Fibroblast of peridontal ligament (primary cell): Measurements from ENCODE around the gene ITIH4.

Experiments used
- DNase-seq: peaks from one replicate; pipeline ENCODE4 v3.0.0-alpha.2; 2010; ENCODE audit errors: extremely low read depth

ITIH4 gene

DNA sequence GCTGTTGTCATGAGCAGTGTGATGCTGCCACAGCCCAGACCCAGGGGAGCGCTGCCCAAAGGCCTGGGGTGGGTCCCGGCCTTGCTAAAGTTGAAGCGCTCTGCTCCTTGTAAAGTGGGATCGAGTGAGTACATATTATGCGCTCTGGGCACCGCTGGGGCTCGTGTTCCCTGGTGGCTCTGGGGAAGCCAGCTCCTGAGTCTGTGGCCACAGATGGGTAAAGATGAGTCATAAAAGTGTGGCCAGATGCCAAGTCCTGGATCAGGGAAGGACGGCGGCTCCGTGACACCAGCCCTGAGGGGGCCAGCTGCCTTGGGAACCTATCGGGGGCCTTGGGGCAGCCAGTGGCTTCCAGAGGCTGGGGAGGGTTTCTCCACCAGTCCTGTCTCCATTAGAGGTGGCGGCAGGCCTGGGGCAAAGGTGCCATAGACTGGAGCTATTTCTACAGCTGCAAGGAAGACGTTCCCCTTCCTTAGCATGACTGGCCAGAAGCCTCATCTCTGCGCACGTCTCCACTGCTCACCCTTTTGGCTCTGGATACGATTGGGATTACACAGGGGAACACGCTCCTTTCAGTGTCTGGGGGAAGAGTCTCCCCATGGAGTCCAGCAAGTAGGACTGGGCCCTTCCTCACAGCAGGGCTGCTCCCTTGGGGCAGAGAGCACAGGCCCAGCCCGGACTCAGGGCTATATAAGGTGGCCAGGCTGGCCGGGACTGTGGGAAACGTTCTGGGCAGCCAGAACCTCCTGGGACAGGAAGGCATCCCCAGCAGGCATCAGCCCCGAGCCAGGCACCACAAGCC is 1.2 kb upstream of the ITIH4 start:
- DNase-seq = peak; percentile 72

DNA sequence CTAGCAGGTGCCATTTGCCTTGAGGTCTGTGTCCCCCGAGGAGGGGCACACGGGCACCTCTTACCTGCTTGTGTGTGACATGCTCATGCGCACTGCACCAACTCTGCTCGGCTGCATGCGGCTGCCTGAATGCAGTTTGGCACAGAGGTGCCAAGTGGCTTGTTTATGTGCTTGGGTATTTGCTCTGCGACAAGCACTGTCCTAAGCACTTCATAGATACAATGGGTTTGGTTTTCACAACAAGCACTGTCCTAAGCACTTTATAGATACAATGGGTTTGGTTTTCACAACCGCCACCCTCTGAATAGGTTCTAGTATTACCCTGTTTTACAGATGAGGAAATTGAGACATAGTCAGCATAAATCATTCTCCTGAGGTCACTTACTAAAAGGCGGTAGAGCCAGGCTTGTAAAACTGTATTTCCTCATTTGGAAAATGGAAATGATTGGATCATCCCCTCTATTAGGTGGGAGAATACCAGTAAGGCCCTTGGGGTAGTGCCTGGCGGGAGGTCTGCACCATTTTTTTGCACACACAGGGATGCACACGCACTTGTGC is 487 bp downstream of the ITIH4 start:
- no peak for DNase-seq

DNA sequence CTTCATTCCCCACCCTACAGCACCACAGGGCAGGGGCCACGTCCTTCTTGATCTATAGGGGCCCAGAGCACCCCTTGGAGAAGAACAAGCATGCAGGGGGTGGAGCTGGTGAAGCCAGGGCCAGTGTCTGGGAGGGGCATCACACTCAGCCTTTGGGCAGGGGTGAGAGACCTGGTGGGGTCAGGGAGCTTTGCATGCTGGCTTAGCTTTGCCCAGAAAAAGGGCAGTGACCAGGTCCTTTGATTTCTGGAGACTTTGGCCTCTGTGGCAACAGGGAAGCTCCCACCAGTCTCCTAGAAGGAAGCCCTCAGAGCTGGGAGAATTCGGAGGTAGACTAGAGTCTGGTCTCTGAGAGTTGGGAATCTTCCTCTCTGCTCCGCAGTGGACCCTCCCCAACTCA is 990 bp downstream of the ITIH4 start:
- no peak for DNase-seq

DNA sequence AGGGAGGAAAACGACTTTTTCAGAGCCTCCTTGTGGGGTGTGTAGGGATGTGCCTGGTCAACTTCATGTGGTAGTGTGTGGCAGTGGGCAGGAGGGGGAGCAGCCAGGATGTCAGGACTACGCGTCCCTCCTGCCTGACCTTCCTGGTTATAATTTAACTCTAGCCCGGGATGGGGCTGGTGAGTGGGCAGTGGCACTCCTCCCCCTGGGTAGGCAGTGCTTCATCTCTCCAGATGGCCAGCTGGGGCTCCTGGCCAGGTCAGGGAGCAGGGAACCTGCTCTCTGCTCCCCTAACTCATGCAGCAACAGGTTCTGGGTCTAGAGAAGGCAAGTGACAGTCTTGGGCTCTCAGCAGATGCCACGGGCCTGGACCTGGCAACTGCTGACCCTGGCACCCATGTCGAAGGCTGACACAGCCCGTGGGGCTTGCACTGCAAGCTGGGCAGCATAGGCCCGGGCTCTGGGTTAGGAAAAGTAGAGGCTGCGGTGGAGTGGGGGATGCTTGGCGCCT is 2.6 kb downstream of the ITIH4 start:
- DNase-seq = no peak

DNA sequence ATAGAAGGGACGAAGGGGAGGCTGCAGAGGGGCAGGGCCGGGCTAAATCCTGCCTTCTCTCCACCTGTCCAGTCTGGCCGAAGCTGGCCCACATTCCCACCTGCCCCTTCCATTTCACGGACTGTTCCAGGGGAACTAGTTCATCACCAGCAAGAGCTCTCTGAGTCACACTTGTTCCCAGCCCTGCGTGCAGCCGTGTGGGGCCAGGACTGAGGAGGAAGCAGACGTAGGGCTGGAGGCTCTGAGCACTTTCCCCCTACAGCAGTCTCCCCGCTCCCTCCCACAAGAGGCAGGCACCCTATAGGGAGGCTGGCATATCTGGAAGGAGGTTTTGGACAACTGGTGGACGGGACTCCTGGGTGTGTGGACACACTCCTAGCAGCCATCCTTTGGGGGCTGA is 3.0 kb downstream of the ITIH4 start:
- DNase-seq = no peak

DNA sequence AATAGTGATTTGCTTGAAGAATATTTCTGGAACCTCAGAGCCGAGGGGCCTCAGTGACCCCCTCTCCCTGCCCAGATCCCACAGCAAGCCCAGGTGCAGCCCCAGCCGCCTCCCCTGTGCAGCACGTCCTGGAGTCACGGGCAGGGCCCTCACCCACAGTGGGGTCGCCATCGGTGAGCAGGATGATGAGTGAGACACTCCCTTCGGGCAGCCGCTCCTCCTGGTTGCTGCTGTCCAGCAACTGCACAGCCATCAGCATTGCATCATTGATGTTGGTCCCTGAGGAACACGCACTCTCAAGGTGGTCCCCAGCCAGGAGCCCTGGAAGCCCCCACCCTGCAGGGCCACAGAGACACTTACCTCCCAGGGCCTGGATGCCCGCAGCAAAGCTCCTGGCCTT is 6.4 kb downstream of the ITIH4 start:
- DNase-seq = no peak

DNA sequence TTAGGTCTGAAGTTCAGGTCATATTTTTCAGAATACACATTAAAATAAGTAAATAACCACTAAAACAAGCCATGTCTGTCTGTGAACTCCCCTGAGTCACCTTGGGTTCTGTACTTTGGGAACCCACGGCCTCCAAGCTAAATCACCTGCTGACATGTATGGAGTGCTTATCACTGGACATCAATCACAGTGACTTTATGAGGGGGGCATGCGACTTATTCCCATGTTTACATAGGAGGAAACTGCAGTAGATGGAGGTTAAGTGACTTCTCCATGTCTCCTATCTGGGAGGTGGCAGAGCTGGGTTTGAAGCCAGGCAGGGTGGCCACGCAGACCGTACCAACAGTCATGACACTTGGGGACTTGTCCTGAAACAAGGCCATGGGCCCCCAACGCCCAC is 8.1 kb downstream of the ITIH4 start:
- DNase-seq = no peak

DNA sequence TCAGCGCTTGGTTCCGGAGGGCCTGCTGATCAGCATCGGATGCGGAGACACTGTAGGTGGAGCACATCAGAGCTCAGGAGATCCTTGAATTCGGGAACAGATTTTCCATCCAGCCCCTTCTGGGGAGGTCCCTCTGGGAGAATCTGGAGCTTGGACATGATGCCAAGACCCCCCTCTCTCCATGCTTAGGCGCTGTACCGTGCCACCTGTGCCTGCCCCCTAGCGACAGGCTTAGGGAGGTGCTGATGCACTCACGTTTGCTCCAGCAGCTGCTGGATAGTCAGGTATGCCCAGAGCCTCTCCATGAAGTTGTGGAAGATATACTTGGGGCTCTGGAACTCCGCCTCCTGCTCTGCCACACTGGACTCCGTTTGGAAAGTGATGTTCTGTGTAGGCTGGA is 9.7 kb downstream of the ITIH4 start:
- no peak for DNase-seq

DNA sequence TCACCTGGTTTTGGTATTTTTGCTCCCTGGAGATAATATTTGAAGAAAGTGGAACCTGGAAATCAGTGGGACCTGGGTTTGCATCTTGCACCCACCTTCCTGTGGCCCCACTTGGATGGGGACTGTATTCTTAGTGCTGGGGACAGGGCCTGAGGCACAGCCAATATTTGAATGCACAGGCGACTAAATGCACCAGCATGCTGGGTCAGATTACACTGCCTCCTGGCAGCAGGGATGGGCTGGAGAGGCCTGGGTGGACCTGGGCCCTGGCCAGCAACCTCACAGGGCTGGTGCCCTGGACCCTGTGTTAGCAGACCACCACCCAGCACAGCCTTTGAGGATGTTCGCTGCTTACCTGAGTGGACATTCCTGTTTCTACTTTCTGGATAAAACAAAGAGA is 10.5 kb downstream of the ITIH4 start:
- DNase-seq = no peak

DNA sequence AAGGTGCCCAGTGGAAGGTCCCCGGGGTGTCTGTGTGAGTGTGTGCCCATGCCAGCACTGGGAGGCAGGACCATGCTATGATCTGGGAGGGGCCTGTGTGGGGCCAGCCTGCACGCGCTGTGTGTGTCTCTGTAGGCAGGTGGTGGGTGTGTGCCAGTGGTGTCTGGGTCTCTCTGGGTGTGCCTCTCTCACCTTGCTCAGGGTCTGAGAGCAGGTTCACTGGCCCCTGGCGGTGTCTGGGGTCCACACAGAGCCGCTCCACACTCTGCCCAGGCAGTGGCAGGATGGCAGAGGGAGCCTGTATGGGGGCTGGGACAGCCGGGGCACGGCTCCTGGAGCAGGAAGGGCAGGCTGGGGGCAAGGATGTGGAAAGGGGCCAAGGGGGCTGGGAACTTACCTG is 12.6 kb downstream of the ITIH4 start:
- DNase-seq = no peak

DNA sequence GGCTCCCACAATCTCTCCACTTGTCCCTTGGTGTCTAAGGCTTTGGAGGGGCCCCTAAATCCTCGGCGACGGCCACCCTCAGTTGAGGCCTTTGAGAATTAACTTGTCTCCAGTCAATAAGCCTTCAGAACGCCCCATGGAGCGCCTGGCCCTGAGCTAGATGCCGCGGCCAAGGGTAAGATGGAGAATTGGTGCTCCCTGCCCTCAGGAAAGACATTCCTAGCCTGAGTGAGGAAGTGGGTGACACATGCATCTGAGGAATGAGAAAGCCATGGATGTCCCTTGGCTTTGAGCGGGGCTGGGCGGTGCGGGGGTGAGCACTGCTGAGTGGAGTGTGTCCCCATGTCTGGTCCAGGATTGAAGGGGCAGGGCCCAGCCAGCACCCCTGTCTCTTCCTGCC is 13.3 kb downstream of the ITIH4 start:
- DNase-seq = no peak

DNA sequence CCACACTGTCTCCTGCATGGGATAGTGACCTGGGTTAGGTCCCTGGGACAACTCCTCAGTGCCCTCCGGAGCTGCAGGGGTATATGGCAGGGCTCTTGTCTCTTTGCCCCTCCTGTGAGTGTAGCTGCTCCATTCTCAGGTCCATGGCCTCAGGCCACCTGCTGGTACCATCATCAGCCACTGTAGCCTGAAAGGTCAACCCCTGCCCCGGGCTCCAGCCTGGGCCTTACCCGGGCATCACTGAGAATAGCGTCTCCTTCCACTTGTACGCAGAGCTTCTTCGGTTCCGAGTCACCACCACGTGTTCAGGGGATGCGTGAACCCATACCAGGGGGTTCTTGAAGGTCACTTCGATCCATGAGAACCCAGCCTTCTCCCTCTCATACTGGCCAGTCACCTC is 13.8 kb downstream of the ITIH4 start:
- DNase-seq = no peak

DNA sequence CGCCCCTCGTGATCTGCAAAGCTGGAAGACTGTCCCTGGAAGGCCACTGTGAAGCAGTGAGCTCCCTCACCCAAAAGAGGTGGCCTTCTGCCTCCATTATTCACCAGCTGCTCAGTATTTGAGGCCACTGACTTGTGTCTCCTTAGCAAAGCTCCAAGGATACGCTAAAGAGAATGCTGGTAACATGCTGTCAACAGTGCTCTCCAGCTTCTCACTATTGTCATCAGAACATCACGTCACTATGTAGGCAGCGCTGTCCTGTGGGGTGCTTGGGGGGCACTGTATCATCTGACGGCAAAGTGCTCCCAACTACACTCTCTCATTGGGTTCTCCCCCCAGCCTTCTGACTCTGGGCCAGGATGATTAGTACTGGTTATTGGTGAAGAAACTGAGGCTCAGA is 14.3 kb downstream of the ITIH4 start:
- DNase-seq = no peak

DNA sequence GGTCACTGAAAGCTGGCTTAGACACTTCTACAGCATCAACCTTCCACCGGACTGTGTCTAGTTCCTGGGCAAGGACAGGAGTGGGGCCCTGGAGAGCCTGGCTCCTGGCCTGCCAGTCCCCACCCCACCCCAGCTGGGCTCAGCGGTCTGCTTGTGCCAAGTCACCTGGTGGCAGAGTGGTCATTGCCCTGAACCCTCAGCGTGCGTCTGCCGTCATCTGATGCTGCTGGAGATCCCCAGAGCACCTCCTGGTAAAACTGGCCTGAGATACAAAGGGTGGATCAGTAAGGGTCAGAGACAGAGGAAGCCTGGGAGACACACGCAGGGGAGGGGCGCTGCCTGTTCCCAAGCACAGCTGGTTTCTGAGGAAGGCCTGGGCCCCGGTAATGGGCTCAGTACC is 16.7 kb downstream of the ITIH4 start:
- DNase-seq = no peak

DNA sequence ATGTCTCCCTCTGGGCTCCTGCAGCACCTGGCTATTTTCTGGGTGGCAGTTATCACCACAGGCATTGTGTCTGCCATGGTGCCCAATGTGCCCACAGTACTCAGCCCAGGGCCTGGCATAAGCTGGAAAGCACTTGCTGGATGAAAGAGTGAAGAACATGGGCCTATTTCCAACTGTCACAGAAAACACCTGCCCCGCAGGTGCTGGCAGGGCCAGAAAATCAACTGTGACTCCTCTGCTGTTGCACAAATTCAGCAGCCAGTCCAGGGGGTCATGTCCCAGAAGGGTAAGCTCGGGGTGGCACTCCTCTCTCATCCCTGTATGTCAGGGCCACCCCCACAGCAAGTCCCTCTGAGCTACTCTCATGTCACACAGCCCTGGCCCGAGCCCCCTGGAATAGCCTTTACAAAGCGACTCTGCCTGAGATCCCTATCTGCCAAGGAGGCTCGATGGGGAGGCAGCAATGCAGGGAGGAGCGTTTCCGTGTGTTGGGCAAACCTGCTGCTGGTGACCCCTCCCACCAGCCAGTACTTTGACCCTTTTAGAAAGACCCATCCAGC is 18.9 kb downstream of the ITIH4 start:
- no peak for DNase-seq

DNA sequence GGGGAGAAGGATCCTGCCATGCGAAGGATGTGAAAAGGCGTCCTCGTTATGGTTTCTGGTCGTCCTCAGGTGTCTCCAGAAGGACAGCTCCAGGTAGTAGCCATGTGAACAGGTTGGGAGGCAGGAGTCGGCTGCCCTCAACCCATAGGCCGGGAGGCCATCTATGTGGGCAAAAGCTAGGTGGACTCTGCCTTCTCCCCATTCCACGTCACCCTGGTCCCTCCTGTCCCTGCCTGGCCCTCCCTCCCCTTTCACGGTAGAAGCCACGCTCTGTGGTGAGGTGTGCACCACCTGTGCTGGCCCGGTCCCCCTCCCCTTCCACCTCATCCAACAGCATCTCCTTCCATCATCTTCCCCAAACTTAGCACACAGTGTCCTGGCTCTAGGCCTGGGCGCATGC is 19.5 kb downstream of the ITIH4 start:
- no peak for DNase-seq

DNA sequence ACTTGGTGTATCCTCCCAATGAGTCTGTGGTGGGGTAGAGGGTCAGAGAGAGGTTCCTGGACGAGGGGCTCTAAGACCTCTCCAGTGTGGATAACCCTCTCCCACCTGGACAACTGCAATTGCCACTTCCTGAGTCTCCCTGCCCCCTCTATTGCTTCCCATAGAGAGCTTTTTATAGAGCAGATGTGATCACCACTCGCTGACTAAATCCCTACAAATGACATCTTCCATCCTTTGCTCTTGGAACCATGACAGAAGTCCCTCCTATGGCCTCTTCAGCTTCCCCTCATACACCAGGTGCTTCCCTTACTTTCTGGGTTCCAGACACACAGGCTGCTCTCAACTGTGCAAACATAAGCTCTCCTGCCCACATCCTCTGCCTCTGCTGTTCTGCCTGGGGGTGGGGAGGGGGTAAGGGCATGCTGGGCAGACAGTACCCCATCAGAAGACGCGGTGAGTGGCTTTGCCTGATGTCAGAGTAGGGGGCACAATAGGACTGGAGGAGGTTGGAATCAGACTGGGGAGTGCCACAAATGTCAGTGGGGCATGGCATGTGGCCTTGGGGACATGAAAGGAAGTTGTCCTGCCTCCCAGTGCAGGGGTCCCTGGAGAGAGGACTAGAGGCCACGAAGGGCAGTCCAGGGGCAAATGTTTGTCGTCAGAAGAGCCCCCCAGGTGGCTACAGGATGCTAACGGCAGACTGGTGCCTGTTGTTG is 20.7 kb downstream of the ITIH4 start:
- no peak for DNase-seq

DNA sequence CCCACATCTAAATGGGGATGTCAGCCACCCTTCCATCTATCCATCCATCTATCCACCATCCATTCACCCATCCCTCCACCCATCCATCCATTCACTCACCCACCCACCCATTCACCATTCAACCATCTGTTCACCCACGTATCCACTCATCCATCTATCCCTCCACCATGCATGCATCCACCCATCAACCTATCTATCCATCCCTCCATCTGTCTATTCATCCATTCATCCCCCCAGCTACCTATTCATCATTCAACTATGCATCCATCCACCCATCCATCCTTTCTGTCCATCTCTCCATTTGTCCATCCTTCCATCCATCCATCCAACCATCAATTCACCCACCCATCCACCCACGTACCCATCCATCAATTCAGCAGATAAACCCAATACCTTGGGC is 21.3 kb downstream of the ITIH4 start:
- no peak for DNase-seq

DNA sequence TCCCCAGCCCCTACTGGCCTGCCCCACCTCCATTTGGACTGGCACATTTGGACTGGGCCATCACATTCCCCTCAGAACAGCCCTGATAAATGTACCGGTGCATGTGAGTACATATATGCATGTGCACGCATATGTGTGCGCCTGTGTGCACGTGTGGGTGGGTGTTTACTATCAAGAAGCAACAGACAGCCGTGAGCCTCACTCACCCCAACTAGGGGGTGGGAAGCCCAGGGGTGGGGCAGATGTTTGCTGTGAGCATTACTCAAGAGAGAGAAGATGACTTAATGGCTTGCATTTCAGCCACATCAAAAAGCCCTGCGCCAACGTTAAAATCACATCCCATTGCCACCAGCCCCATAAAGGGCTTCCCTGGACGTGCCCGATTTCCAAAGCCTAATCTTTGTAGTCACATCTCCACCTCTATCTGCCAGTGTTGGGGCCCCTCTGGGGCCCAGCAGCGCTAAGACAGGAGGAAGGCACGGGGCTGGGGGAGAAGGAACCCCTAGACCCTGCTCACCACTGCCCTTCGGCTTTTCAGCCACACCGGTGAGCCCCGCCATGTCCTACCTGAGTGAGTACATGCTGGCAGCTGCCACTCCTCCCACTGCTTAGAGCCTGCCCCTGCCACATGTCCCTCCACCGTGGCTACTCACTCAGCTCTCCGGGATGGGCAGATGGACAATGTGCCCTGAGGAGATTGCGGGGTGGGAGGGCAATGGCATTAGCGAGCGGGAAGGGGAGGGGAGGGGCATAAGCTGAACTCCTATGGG is 25.0 kb downstream of the ITIH4 start:
- no peak for DNase-seq

DNA sequence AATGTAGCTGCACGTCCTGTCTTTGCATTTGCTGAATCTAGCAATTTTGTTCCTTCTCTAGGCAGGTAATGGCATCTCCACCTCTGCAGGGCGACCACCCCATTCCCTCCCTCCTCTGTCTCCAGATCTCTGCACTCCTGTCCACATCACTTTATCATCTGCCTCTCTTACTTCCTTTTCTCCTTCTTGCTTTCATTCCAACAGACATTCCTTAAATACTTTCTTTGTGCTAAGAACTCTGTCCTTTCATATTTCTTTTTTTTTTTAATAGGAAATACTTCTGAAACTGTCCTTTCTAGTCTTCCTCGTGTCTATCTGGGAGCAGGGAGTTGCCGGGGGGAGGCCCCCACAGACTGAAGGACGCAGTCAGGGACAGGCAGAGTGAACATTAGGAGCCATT is 28.6 kb downstream of the ITIH4 start:
- DNase-seq = peak; percentile 1

DNA sequence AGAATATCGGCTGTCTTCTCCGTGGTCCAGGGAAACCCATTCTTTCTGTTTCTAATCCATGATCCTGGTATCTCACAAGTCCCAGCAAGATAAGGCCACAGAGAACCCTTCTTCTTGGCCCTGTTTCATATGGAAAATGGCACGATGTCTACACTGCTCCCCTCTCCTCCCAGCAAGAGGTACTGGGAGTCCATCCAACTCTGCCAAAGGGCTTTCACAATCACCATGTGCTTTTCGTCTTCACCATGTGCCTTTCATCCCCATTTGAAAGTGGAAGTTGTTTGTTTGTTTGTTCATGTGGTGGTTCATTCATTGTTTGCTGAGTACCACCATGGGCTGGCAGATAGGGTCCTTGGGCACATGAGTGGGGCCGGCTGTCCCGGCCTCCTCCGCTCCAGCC is 30.4 kb downstream of the ITIH4 start:
- peak; percentile 11 for DNase-seq

DNA sequence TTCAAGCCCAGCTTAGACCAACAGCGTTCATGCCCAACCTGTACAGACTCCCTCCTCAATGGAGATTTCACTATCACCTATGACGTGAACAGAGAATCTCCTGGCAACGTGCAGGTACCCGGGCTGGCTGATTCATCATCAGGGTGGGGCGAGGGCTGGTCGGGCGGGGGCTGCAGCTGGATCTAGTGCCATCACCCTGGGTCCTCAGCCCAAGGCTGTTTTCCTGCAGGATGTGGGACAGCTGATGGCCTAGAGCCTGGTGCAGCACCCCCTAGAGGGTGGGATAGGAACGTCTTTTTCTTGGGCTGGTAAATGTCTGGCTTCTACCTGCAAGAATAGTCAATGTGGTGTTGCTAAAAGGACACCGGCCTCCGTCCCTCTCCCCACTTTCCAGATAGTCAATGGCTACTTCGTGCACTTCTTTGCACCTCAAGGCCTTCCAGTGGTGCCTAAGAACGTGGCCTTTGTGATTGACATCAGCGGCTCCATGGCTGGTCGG is 31.4 kb downstream of the ITIH4 start:
- DNase-seq = no peak
